ENCODE results near the gene SFPQ. TPM values are rescaled to one million over a fixed set of nuclear protein-coding genes. Genes with fewer than 3 reads are reported as not detected.

SFPQ gene
- total RNA-seq, 1 experiment from 2014 or later, result 573 TPM

- no peak overlapping the region for H2AK5ac ChIP-seq (ENCODE audit: insufficient read length, low read length)
- Mint-ChIP-seq H3K27me3 (ENCODE audit: low read depth) (no peaks in the 10 kb centered on the region; the same call in 1 of the 2 replicates), H3K9me3 (no peaks in the 10 kb centered on the region), H3K27ac (peak overlapping the region; percentile 47 to 96 (median 79); a peak in 3 of 7 replicates), H3K4me1 (peaks cover 29 to 30% of the 10 kb centered on the region in 2 experiments), H3K4me3 (no peak overlapping the region), H3K36me3 (ENCODE audit: insufficient read depth in 1 of 3, low read depth in 3 of 3) (peaks cover 56 to 86% (median 79%) of the 10 kb centered on the region in 3 experiments; a peak in 6 of 7 replicates)
- H3K23ac ChIP-seq (ENCODE audit: insufficient read length, low read depth, low read length), result no peak overlapping the region
- H3K18ac ChIP-seq (ENCODE audit: insufficient read length, low read depth, low read length), result no peak overlapping the region
- no peak overlapping the region for H3K4me2 ChIP-seq (ENCODE audit: insufficient read depth, insufficient read length, low read length)
- no peaks in the 10 kb centered on the region for H4K20me1 ChIP-seq (ENCODE audit: control insufficient read depth, insufficient read depth, insufficient read length)
- no CpG with 5 or more reads among the region's 2 CpGs for WGBS (ENCODE audit: extremely low coverage, insufficient read length, low lambda C conversion rate)
- DNase-seq, result no peak
- no peak overlapping the region for H2AFZ ChIP-seq (ENCODE audit: low read length)
- H2BK5ac ChIP-seq (ENCODE audit: insufficient read length, low read length), result no peak overlapping the region
- H3K4me1 ChIP-seq (ENCODE audit: insufficient read depth, low read length), result no peaks in the 10 kb centered on the region
- no peak overlapping the region for H4K8ac ChIP-seq (replicated peaks; ENCODE audit: insufficient read length, low read depth, low read length)
- no peak overlapping the region for H4K91ac ChIP-seq (ENCODE audit: insufficient read length, low read depth, low read length)
- no peak overlapping the region for H2BK12ac ChIP-seq (ENCODE audit: insufficient read length, low read depth, low read length)
- no peak for TF ChIP-seq CTCF (conservative IDR thresholded peaks at IDR 0.05)
- H3K14ac ChIP-seq (ENCODE audit: insufficient read depth, low read length), result no peak overlapping the region
- H3K79me2 ChIP-seq (ENCODE audit: insufficient read depth, low read length), result peaks cover 5% of the 10 kb centered on the region
- no peak overlapping the region for H3T11ph ChIP-seq (ENCODE audit: low read length)
- H3K9ac ChIP-seq (ENCODE audit: extremely low read depth, insufficient read length, low read length), result no peak overlapping the region
- no peaks in the 10 kb centered on the region for H3K79me1 ChIP-seq (ENCODE audit: insufficient read depth, low read depth, low read length, poor library complexity, severe bottlenecking)
- H2BK120ac ChIP-seq (ENCODE audit: low read depth, low read length, poor library complexity, severe bottlenecking), result no peak overlapping the region
- no peaks in the 10 kb centered on the region for H3K27me3 ChIP-seq (ENCODE audit: insufficient read depth, low read length)
- H4K5ac ChIP-seq (ENCODE audit: insufficient read length, low read depth, low read length), result no peak overlapping the region
- no peaks in the 10 kb centered on the region for H3K9me3 ChIP-seq (ENCODE audit: control insufficient read depth, low read depth, low read length)
- H3K56ac ChIP-seq (ENCODE audit: insufficient read length, low read depth, low read length), result no peak overlapping the region
- H3K23me2 ChIP-seq (ENCODE audit: insufficient read length, low read depth, low read length, poor library complexity, severe bottlenecking), result no peaks in the 10 kb centered on the region
- no peak overlapping the region for H3K4ac ChIP-seq (ENCODE audit: low read depth, low read length)
- H2BK20ac ChIP-seq (ENCODE audit: low read depth, low read length, poor library complexity, severe bottlenecking), result no peak overlapping the region
- H2BK15ac ChIP-seq (ENCODE audit: low read depth, low read length), result no peak overlapping the region
- no peak overlapping the region for H3K27ac ChIP-seq (ENCODE audit: insufficient read length, low read depth, low read length)
These were observed 14.7 kb downstream of the SFPQ start for GRCh38 chr1:35178295-35178695.

Measured in H9 (cell line).